MCF 10A (cell line): Measurements from ENCODE around the gene RAP1A. TPM values are rescaled to one million over a fixed set of nuclear protein-coding genes. Genes with fewer than 3 reads are reported as not detected.
"Not testable (repeated sequence)": the region's sequence is repeated elsewhere in the genome, so short reads cannot be mapped to it uniquely, and the experiment has no call there.

Source experiments
- BruUV-seq: library from RNA; stranded (reverse); fragments of 400-500 nt; replicated peaks from 2 replicates; lab custom pipeline; 2021; lab: Mats Ljungman, UMichigan
- CTCF ChIA-PET: fragments of 300-600 bp; sonication (Branson Sonifier 250); formaldehyde crosslinking; extraction: SDS; loops from one replicate; lab custom pipeline; 2021; ENCODE audit warnings: antibody characterized with exemption, inconsistent platforms; lab: Yijun Ruan, JAX
- POLR2A ChIA-PET: fragments of 300-600, 350-650 bp; sonication (Branson Sonifier 250); formaldehyde crosslinking; extraction: SDS; loops from one replicate; lab custom pipeline; 2020; ENCODE audit warnings: antibody characterized with exemption, inconsistent platforms; lab: Yijun Ruan, JAX
- DNase-seq: peaks from one replicate; pipeline ENCODE4 v3.0.0-alpha.2; 2018; ENCODE audit not compliant: unreplicated experiment
- H3K27ac Mint-ChIP-seq: one replicate; pipeline ENCODE4 v1.8.0; 2022; ENCODE audit warnings: mild to moderate bottlenecking, low read depth, mixed read lengths; ENCODE audit not compliant: unreplicated experiment
- H3K27me3 Mint-ChIP-seq: one replicate; pipeline ENCODE4 v1.8.0; 2022; ENCODE audit warnings: mixed read lengths; ENCODE audit not compliant: insufficient read depth, unreplicated experiment
- H3K36me3 Mint-ChIP-seq: one replicate; pipeline ENCODE4 v1.8.0; 2022; ENCODE audit warnings: mild to moderate bottlenecking, moderate library complexity, mixed read lengths; ENCODE audit not compliant: insufficient read depth, unreplicated experiment
- H3K4me1 Mint-ChIP-seq: one replicate; pipeline ENCODE4 v1.8.0; 2022; ENCODE audit warnings: mixed read lengths; ENCODE audit not compliant: insufficient read depth, unreplicated experiment
- H3K4me3 Mint-ChIP-seq: one replicate; pipeline ENCODE4 v1.8.0; 2022; ENCODE audit warnings: mild to moderate bottlenecking, moderate library complexity, mixed read lengths; ENCODE audit not compliant: unreplicated experiment
- H3K9me3 Mint-ChIP-seq: one replicate; pipeline ENCODE4 v1.8.0; 2022; ENCODE audit warnings: mixed read lengths; ENCODE audit not compliant: unreplicated experiment
- CTCF ChIP-seq: fragments of 200-600 bp; IDR thresholded peaks from one replicate; pipeline ENCODE4 v1.8.0; 2022; ENCODE audit warnings: antibody characterized with exemption, mild to moderate bottlenecking; ENCODE audit not compliant: unreplicated experiment
- intact Hi-C: fragments of 100-400 bp; cut with micrococcal nuclease; formaldehyde crosslinking; loops from 2 replicates; pipeline ENCODE4 v1.14.1; 2022
- total RNA-seq: library from RNA; stranded (reverse); gene quantifications from 2 replicates; pipeline ENCODE4 v1.2.3, GENCODE V29; 2022

The RAP1A gene
- total RNA-seq, 1 experiment from 2014 or later, result 39.3 TPM

- DNase-seq, result no peak
- H3K4me1 Mint-ChIP-seq, result peaks cover 24% of the 10 kb centered on the region
- intact Hi-C loops, result no loop called here
- no TSS peak for BruUV-seq
- ChIA-PET POLR2A (interaction anchor here (0.8 kb wide), 1 partner anchor 16 kb away, joined by 3 read pairs; no protein-coding TSS in a partner anchor), CTCF (interaction anchor here (1.4 kb wide), 1 partner anchor 10 kb away, joined by 5 read pairs; no protein-coding TSS in a partner anchor)
- H3K27me3 Mint-ChIP-seq, result peaks cover 12% of the 10 kb centered on the region
- no peaks in the 10 kb centered on the region for H3K36me3 Mint-ChIP-seq
- H3K27ac Mint-ChIP-seq, result no peak overlapping the region
- no peaks in the 10 kb centered on the region for H3K9me3 Mint-ChIP-seq
- TF ChIP-seq CTCF, result no peak
- H3K4me3 Mint-ChIP-seq, result no peak overlapping the region
These were observed 16.6 kb upstream of the RAP1A start for GRCh38 chr1:111602974-111603373.

- BruUV-seq, result no TSS peak
- H3K9me3 Mint-ChIP-seq, result no peaks in the 10 kb centered on the region
- H3K4me3 Mint-ChIP-seq, result no peak overlapping the region
- intact Hi-C loops, result no loop called here
- H3K27me3 Mint-ChIP-seq, result peaks cover 12% of the 10 kb centered on the region
- no peaks in the 10 kb centered on the region for H3K36me3 Mint-ChIP-seq
- peaks cover 24% of the 10 kb centered on the region for H3K4me1 Mint-ChIP-seq
- no peak for DNase-seq
- H3K27ac Mint-ChIP-seq, result no peak overlapping the region
- ChIA-PET POLR2A (interaction anchor here (0.8 to 1.0 kb wide), 2 partner anchors 11 to 15 kb away, joined by 3 read pairs; no protein-coding TSS in a partner anchor), CTCF (interaction anchor here (0.7 to 1.6 kb wide), 2 partner anchors 96 to 140 kb away, joined by 6 read pairs; no protein-coding TSS in a partner anchor)
- TF ChIP-seq CTCF, result no peak
These were observed 15.6 kb upstream of the RAP1A start for GRCh38 chr1:111603979-111604378.

GRCh38 chr1:111604931-111605330 lies 14.7 kb upstream of the RAP1A start:
- Mint-ChIP-seq H3K27ac (peak overlapping the region; percentile 82), H3K4me1 (peaks cover 24% of the 10 kb centered on the region), H3K4me3 (no peak overlapping the region), H3K9me3 (no peaks in the 10 kb centered on the region), H3K27me3 (peaks cover 18% of the 10 kb centered on the region), H3K36me3 (no peaks in the 10 kb centered on the region)
- no TSS peak for BruUV-seq
- ChIA-PET CTCF (interaction anchor here (0.6 to 1.6 kb wide), 3 partner anchors 50 to 97 kb away, joined by 4 to 9 read pairs (median 6); no protein-coding TSS in a partner anchor), POLR2A (interaction anchor here (0.6 to 1.6 kb wide), 4 partner anchors 12 to 164 kb away, joined by 3 to 5 read pairs (median 4); partner anchors contain the start of gene RAP1A)
- intact Hi-C loops, result no loop called here
- no peak for TF ChIP-seq CTCF
- DNase-seq, result peak; percentile 56

- peak; percentile 42 for DNase-seq
- ChIA-PET POLR2A (interaction anchor here (0.6 to 1.6 kb wide), 3 partner anchors 70 to 163 kb away, joined by 3 to 4 read pairs (median 3); no protein-coding TSS in a partner anchor), CTCF (interaction anchor here (0.6 to 1.3 kb wide), 4 partner anchors 12 to 787 kb away, joined by 3 to 9 read pairs (median 4); no protein-coding TSS in a partner anchor)
- intact Hi-C loops, result no loop called here
- TF ChIP-seq CTCF, result no peak
- Mint-ChIP-seq H3K9me3 (no peaks in the 10 kb centered on the region), H3K27ac (peak overlapping the region; percentile 82), H3K4me1 (peaks cover 24% of the 10 kb centered on the region), H3K4me3 (no peak overlapping the region), H3K27me3 (peaks cover 25% of the 10 kb centered on the region), H3K36me3 (no peaks in the 10 kb centered on the region)
- BruUV-seq, result no TSS peak
These were observed 14.0 kb upstream of the RAP1A start for GRCh38 chr1:111605576-111605975.

GRCh38 chr1:111606457-111607215 lies 13.0 kb upstream of the RAP1A start:
- POLR2A ChIA-PET, result interaction anchor here (0.5 to 1.6 kb wide), 4 partner anchors 13 to 132 kb away, joined by 3 to 4 read pairs (median 4); partner anchors contain the start of gene INKA2
- H3K36me3 Mint-ChIP-seq, H3K27ac Mint-ChIP-seq, BruUV-seq, DNase-seq, intact Hi-C loops, H3K9me3 Mint-ChIP-seq, H3K4me3 Mint-ChIP-seq: not testable (repeated sequence)
- Mint-ChIP-seq H3K27me3 (peaks cover 29% of the 10 kb centered on the region), H3K4me1 (peaks cover 24% of the 10 kb centered on the region)
- CTCF ChIA-PET, result interaction anchor here (1.3 kb wide), 1 partner anchor 98 kb away, joined by 9 read pairs; no protein-coding TSS in a partner anchor
